HG03460 (cell line): Measurements from ENCODE around the gene LEMD2.

Experiments
- ATAC-seq: cut with Tn5 transposase; IDR thresholded peaks from one replicate; pipeline ENCODE4 v1.9.1; 2021; ENCODE audit not compliant: unreplicated experiment

LEMD2 gene

DNA sequence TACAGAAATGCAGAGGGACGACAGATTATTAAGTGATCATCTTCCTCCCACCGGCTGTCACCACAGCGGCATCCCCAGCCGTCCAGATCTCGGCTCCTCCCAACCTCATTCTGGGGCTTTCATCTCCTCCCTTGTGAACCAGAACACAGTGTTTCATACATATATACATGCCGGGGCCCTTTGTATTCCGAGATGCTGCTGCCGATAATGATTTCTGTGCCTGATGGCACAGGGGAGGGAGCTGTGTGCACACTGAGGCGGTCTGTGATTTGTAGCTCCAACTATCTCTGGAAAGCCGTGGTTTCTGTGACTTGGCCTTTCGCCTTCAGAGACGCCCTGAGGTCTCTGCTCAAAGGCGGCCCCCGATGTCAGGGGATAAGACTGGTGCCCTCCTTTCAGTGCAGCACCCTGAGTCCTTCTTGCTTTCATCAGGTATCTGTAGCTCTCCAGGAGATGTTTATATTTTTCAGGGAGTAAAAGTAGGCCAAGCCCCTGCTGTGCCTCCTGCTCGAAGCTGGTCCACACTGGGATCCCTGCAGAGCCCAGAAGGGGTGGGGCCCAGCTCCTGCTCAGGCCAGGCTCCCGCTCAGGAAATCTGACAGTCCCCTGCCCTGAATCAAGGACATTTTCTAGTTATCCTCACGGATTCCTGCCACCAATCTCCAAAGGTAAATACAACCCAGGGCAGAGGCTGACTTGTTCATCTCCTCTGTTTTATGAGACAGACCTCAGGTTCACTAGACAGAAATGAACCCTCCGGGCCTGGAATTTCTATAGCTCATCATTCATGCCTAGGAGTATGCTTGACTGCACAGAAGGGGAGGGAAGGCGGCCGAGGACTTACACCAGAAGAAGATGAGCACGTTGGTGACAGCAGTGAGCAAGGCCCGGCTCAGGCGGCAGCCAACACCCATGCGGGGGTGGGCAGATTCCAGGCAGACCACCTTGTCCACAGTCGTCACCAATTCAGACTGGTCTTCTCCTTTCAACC, 11.2 kb downstream of the LEMD2 start:
- no peak for ATAC-seq

DNA sequence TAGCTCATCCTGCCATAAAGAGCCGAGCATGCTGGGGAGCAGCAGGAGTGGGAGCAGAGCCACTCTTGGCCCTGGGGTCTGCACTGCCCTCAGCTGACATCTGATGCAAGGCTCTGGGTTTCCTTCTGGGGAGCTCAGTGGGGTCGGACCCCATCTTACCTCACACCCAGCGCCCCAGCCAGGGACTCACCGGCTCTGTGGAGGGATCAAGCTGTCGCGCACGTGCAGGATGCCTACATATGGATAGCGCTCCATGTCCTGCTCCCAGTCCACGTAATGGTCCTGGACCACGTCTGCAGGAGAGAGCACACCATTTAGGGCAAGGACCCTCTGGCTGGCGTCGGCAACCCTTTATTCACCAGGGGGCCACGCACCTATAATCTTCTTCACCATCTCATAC, 12.2 kb downstream of the LEMD2 start:
- ATAC-seq = no peak

DNA sequence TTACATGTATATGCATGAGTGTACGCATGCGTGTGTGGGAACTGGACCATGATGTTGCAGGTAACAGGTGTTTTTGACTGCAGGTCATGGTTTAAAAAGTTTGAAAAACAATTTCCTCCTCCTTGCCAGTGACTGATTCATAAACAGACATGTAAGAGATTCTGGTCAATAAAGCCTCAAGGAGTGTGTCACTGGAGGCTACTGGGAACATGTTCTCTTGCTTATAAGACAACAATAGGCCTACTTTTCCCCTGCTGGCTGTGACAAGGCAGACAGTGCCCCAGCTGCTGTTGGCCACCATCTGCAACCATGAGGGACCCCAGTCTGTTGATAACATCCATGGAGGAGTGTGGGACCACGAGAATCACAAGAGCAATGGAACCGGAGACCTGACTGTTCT, 12.7 kb downstream of the LEMD2 start:
- ATAC-seq = no peak

DNA sequence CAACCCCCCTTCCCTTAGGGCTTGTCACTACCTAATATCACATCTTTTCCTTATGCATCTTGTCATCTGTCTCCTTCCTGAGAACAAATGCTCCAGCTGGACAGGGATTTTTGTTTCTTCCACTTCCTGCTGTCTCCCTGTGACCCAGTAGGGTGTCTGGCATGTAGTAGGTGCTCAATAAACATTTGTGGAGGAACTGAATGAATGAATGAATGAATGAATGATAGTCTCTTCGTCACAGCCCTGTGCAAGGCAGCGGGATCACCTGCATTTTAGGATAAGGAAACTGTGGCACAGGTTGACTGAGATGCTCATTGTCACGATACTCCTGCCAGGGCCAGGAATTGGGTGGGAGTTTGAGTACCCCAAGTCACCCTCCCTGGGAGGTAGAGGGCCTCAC, 14.2 kb downstream of the LEMD2 start:
- no peak for ATAC-seq

DNA sequence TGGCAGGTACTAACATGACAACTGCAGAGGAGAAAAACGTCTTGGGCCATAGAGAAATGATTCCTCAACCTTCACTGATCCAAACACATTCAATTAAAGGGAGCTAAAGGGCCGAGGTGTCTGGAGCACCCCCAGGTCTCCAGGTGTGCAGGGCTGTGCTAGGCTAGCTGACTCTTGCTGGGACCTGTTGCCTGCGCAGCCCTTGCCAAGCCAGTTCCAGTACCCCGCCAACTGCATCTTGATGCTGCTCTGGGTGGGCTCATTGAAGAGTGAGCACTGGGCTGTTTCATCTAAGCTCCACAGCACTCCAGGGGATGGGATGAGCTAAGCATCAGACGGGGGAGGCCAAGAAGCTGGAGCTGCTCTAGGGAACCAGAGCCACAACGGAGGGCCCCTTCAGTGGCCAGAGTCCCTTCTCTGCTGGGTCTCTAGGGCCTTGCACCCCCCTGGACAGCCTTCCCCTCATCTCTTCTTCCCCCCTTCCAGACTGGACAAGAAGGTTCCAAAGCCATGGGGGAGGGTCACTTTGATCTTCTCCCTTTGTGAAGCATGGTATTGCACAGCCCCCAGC, 15.9 kb downstream of the LEMD2 start:
- no peak for ATAC-seq

GRCh38 chr6:33772082-33772830, 16.7 kb downstream of the LEMD2 start:
- no peak for ATAC-seq

DNA sequence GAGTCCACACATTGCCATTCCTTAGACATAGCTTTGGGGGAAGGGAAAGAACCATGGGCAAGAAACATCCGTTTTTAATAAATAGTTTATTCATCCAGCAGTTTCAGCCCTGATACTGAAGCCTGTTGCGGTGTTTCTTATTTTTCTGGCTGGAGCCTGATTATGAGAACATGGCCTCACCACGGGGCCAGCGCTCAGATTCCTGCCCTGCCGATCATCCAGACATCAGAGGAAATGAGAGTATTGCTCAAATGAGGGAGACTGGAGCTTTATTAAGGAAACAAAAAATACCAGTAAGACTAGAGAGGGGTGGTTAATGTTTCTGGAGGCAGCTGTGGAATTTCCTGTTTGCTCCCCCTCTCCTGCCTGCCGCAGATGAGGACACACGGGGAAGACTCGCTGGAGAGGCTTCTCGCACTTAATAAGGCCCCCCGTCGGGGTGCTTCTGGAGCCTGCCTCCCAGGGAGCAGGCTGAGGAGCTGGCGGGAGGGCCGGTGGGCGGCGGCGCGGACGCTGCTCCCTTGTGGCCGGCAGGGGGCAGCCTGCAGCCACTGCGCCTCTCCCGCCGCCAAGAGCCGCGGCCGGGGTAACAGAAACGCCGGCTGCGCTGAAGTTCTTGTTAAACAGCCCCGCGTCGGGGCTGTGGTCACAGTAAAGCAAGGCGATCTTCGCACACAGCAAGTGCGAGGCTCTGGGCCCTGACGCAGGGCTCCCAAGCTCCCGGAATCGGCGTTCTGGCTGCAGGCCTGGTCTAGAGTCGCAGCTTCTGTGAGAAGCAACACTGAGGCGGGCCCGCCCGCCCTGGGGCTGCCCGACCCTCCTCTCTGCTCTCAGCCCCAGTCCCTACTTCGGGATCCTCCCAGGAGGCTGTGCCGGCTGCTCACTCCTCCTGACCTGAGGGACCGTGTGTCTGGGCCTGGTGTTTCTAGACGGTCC, 17.5 kb downstream of the LEMD2 start:
- no peak for ATAC-seq

GRCh38 chr6:33770833-33771145, 18.1 kb downstream of the LEMD2 start:
- ATAC-seq = no peak

DNA sequence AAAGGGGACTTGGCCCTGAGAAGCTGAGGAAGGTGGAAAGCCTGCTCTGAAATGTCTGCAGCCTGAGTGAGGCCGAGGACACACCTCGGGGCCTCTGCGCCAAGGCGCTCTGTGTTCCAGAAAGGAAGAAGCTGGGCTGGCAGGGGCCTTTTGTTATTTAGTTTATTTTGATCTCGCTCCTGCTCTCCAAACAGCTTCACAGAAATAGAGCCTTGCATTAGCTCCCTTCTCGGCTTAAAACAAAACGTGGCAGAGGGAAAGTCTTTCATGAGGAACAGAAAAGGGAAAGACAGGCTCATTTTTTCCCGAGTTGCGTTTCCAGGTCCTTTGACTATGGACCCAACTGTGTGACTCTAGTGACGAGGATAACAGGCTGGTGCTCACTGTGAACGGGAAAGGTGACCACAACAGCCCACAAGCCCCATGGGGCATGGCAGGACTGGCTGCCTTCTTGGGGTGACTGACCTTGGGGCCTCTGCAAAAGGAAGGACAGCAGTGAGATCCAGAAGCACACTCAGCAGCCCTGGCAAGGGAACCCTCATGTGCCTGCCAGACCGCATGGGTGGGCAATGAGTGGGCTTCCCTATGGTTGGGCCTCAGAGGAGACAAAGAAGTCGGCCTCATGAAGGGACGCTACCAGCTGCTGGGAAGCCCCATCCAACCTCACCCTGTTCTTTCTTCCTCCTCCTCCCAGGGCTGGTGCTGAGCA, 18.7 kb downstream of the LEMD2 start:
- no peak for ATAC-seq

GRCh38 chr6:33769248-33769821, 19.6 kb downstream of the LEMD2 start:
- ATAC-seq = no peak

- no peak for ATAC-seq
These were observed 20.2 kb downstream of the LEMD2 start for GRCh38 chr6:33768644-33769120.

DNA sequence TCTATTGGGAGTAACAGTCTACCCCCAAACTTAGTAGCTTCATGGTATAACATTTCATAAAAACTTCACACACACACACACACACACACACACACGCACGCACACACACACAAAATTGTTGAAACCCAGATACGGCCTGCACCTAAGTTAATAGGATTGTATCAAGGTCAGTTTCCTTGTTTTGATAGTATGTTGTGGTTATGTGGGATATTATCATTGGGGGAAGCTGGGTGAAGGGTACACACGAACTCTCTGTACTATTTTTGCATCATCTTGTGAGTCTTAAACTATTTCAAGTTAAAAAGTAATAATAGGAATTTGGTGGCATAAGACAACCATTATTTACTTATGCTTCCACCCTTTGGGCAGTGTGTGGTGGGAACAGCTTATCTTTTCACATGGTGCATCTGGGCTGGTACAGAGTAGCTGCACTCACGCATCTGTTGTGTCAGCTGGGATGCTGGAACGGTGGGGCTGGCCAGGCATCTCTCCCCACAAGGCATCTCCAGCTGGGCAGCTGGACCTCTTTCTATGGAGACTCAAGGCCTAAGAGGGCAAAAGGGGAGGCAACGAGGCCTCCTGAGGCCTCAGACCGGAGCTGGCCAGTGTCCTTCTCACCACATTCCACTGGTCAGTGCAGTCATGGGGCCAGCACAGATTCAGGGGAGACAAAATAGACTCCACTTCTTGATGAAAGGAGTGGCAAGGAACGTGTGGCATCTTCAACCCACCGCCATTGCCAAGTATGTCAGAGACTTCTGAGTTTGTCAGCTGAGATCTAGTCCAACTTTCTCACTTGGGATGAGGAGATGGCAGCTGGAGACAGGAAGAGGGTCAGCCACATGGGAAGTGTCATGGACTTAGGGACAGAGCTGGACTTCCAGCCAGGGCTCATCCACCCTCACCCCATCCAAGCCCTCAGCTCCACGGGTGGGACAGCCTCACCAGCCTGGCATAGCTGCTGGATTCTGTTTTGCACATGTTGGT, 21.7 kb downstream of the LEMD2 start:
- ATAC-seq = no peak

DNA sequence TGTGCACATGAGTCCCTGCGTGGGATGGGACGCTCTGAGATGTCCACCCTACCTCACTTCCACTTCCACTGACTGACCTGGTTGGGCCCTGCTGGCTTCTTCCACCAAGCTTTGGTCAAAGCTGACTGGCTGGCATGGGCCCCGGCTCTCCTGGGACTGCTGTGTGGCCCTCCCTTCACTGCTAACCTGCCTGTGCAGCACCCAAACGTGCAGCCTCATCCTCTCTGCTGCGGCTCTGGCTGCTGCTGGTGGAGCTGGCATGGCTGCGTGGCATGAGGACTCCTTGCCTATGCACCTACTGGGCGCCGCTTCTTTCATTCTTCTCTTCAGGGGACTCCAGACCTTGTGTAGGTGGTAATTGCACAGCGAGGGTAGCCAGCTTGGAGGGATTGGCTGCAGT, 23.6 kb downstream of the LEMD2 start:
- ATAC-seq = no peak

DNA sequence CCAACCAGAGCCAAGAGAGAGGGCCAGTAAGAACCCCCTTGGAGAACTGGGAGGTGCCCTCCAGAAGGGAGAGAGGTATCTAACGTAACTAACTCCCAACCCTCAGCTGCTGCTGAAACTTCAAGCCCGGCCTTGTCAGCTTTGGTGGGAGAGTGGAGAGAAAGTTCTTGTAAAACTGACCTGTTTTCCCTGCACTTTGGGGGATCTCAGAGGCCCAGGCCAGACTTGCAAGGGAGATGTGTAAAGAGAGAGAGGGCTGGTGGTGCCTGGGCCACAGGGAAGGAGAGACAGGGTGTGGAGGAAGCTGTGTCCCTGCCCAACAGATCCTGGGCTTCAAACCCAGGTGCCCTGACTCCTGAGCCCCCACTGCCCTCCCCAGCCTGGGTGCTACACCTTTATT, 24.9 kb downstream of the LEMD2 start:
- no peak for ATAC-seq

- ATAC-seq = no peak
These were observed 25.4 kb downstream of the LEMD2 start for GRCh38 chr6:33763483-33763882.

- ATAC-seq = no peak
These were observed 26.2 kb downstream of the LEMD2 start for GRCh38 chr6:33762713-33763112.

GRCh38 chr6:33761922-33762629, 26.9 kb downstream of the LEMD2 start:
- ATAC-seq = no peak

DNA sequence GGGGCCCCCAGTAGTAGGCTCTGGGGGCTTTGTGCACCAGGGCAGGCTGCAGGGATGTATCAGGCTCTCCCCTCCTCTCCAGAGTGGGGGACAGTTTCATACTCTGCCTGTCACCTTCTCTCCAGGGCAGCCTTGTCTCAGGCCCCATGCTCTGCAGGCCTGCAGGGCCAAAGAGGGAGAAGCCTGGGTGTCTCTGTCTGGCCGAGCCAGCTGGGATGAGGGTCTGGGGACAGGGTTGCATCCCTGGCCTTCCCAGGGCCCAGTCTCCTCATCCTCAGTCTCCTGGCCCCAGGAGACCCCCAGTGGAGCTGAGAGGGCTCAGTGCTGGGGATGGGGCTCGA, 27.4 kb downstream of the LEMD2 start:
- ATAC-seq = no peak
